H9 (cell line): Measurements from ENCODE around the gene ID4. TPM values are rescaled to one million over a fixed set of nuclear protein-coding genes. Genes with fewer than 3 reads are reported as not detected.
A peak's percentile ranks its signal among the peaks of the same experiment; 100 is the strongest.

ENCODE experiments used
- DNase-seq: peaks from one replicate; pipeline ENCODE4 v3.0.0-alpha.2; 2017
- H2AFZ ChIP-seq: one replicate; pipeline ENCODE4 v1.6.1; 2013; ENCODE audit warnings: mild to moderate bottlenecking, low read length, control low read depth, moderate library complexity
- H2AK5ac ChIP-seq: 2 replicates; pipeline ENCODE4 v1.6.1; 2013; ENCODE audit warnings: low read length, control low read depth, mixed read lengths; ENCODE audit not compliant: insufficient read length
- H2BK120ac ChIP-seq: one replicate; pipeline ENCODE4 v1.6.1; 2013; ENCODE audit warnings: low read depth, mild to moderate bottlenecking, low read length, control low read depth, inconsistent platforms; ENCODE audit not compliant: poor library complexity, severe bottlenecking
- H2BK12ac ChIP-seq: 2 replicates; pipeline ENCODE4 v1.6.1; 2013; ENCODE audit warnings: low read length, control low read depth, mixed read lengths, low read depth; ENCODE audit not compliant: insufficient read length
- H2BK15ac ChIP-seq: 2 replicates; pipeline ENCODE4 v1.6.1; 2013; ENCODE audit warnings: low read depth, low read length, control low read depth
- H2BK20ac ChIP-seq: one replicate; pipeline ENCODE4 v1.6.1; 2013; ENCODE audit warnings: low read depth, mild to moderate bottlenecking, low read length, control low read depth, inconsistent platforms; ENCODE audit not compliant: poor library complexity, severe bottlenecking
- H2BK5ac ChIP-seq: 2 replicates; pipeline ENCODE4 v1.6.1; 2013; ENCODE audit warnings: low read length, control low read depth, mixed read lengths; ENCODE audit not compliant: insufficient read length
- H3K14ac ChIP-seq: 2 replicates; pipeline ENCODE4 v1.6.1; 2013; ENCODE audit warnings: low read length, control low read depth; ENCODE audit not compliant: insufficient read depth
- H3K18ac ChIP-seq: 2 replicates; pipeline ENCODE4 v1.6.1; 2013; ENCODE audit warnings: low read depth, mild to moderate bottlenecking, mixed read lengths, low read length, control low read depth; ENCODE audit not compliant: insufficient read length
- H3K23ac ChIP-seq: 2 replicates; pipeline ENCODE4 v1.6.1; 2013; ENCODE audit warnings: low read length, control low read depth, mixed read lengths, low read depth; ENCODE audit not compliant: insufficient read length
- H3K23me2 ChIP-seq: 2 replicates; pipeline ENCODE4 v1.6.1; 2013; ENCODE audit warnings: low read depth, mild to moderate bottlenecking, mixed read lengths, low read length, control low read depth; ENCODE audit not compliant: insufficient read length, poor library complexity, severe bottlenecking
- H3K27ac ChIP-seq: 2 replicates; pipeline ENCODE4 v1.5.1; 2013; ENCODE audit warnings: low read length, control low read depth, mixed read lengths, low read depth; ENCODE audit not compliant: insufficient read length
- H3K27me3 ChIP-seq: 2 replicates; pipeline ENCODE4 v1.6.1; 2013; ENCODE audit warnings: low read length, control low read depth, inconsistent platforms; ENCODE audit not compliant: insufficient read depth
- H3K4ac ChIP-seq: 2 replicates; pipeline ENCODE4 v1.6.1; 2013; ENCODE audit warnings: low read depth, mild to moderate bottlenecking, control low read depth, inconsistent platforms, low read length, moderate library complexity
- H3K4me1 ChIP-seq: 2 replicates; pipeline ENCODE4 v1.6.1; 2013; ENCODE audit warnings: low read length, control low read depth, inconsistent platforms; ENCODE audit not compliant: insufficient read depth
- H3K4me2 ChIP-seq: 2 replicates; pipeline ENCODE4 v1.6.1; 2013; ENCODE audit warnings: low read length, control low read depth, mixed read lengths; ENCODE audit not compliant: insufficient read length, insufficient read depth
- H3K56ac ChIP-seq: 2 replicates; pipeline ENCODE4 v1.6.1; 2013; ENCODE audit warnings: low read depth, mild to moderate bottlenecking, mixed read lengths, low read length, control low read depth; ENCODE audit not compliant: insufficient read length
- H3K79me1 ChIP-seq: 2 replicates; pipeline ENCODE4 v1.6.1; 2013; ENCODE audit warnings: low read depth, mild to moderate bottlenecking, moderate library complexity, low read length, control low read depth, inconsistent platforms; ENCODE audit not compliant: insufficient read depth, poor library complexity, severe bottlenecking
- H3K79me2 ChIP-seq: 2 replicates; pipeline ENCODE4 v1.6.1; 2013; ENCODE audit warnings: low read length, control low read depth, inconsistent platforms; ENCODE audit not compliant: insufficient read depth
- H3K9ac ChIP-seq: 2 replicates; pipeline ENCODE4 v1.6.1; 2013; ENCODE audit warnings: low read length, control low read depth, mixed read lengths; ENCODE audit not compliant: insufficient read length; ENCODE audit errors: extremely low read depth
- H3K9me3 ChIP-seq: one replicate; pipeline ENCODE4 v1.6.1; 2013; ENCODE audit warnings: low read depth, low read length, inconsistent platforms; ENCODE audit not compliant: control insufficient read depth
- H3T11ph ChIP-seq: one replicate; pipeline ENCODE4 v1.6.1; 2013; ENCODE audit warnings: mild to moderate bottlenecking, low read length, control low read depth, inconsistent platforms
- H4K20me1 ChIP-seq: one replicate; pipeline ENCODE4 v1.6.1; 2013; ENCODE audit not compliant: control insufficient read depth, insufficient read length, insufficient read depth
- H4K5ac ChIP-seq: 2 replicates; pipeline ENCODE4 v1.6.1; 2013; ENCODE audit warnings: low read depth, mild to moderate bottlenecking, mixed read lengths, low read length, control low read depth; ENCODE audit not compliant: insufficient read length
- H4K8ac ChIP-seq: replicated peaks from 2 replicates; pipeline ENCODE4 v1.6.1; 2013; ENCODE audit warnings: low read length, control low read depth, mixed read lengths, low read depth; ENCODE audit not compliant: insufficient read length
- H4K91ac ChIP-seq: 2 replicates; pipeline ENCODE4 v1.6.1; 2013; ENCODE audit warnings: low read depth, mild to moderate bottlenecking, moderate library complexity, mixed read lengths, low read length, control low read depth; ENCODE audit not compliant: insufficient read length
- H3K27ac Mint-ChIP-seq, 3 experiments: 2 replicates in 2 of 3; 3 replicates in 1 of 3; pipeline ENCODE4 v1.8.0; 2020 to 2021; ENCODE audit warnings: mixed read lengths in 3 of 3, mild to moderate bottlenecking in 1 of 3, moderate library complexity in 1 of 3
- H3K27me3 Mint-ChIP-seq: 2 replicates; pipeline ENCODE4 v1.8.0; 2021; ENCODE audit warnings: low read depth, mild to moderate bottlenecking, moderate library complexity, mixed read lengths
- H3K36me3 Mint-ChIP-seq, 3 experiments: 2 replicates in 2 of 3; 3 replicates in 1 of 3; pipeline ENCODE4 v1.8.0; 2020 to 2021; ENCODE audit warnings: low read depth in 3 of 3, mixed read lengths in 3 of 3; ENCODE audit not compliant: insufficient read depth in 1 of 3
- H3K4me1 Mint-ChIP-seq, 2 experiments: 2 replicates each; pipeline ENCODE4 v1.8.0; 2020; ENCODE audit warnings: mixed read lengths in 2 of 2
- H3K4me3 Mint-ChIP-seq, 2 experiments: 2 replicates in 1 of 2; 3 replicates in 1 of 2; pipeline ENCODE4 v1.8.0; 2020 to 2021; ENCODE audit warnings: mild to moderate bottlenecking in 2 of 2, mixed read lengths in 2 of 2, moderate library complexity in 1 of 2
- H3K9me3 Mint-ChIP-seq, 2 experiments: 2 replicates in 1 of 2; 3 replicates in 1 of 2; pipeline ENCODE4 v1.8.0; 2020; ENCODE audit warnings: mild to moderate bottlenecking in 2 of 2, mixed read lengths in 2 of 2, moderate library complexity in 1 of 2
- whole genome bisulfite sequencing: extraction: QIAGEN DNeasy Blood & Tissue Kit; methylation state at CpG from one replicate; pipeline ENCODE4 v1.1.7; 2013; ENCODE audit warnings: missing lambda C conversion rate, low lambda C conversion rate, mixed read lengths; ENCODE audit not compliant: insufficient read length; ENCODE audit errors: extremely low coverage; 5-methylcytosine and 5-hydroxymethylcytosine counted together
- total RNA-seq: library from RNA; stranded (reverse); gene quantifications from 2 replicates; pipeline ENCODE4 v1.2.1, GENCODE V29; 2021
- TF ChIP-seq, protein P1 (sequence below): fragments of 200-600 bp; sonication (generic); conservative IDR thresholded peaks from 3 replicates; pipeline ENCODE4 v1.8.0; 2021; ENCODE audit warnings: antibody characterized with exemption, mild to moderate bottlenecking

Gene ID4
- total RNA-seq, 1 experiment from 2014 or later = 14.0 TPM

DNA sequence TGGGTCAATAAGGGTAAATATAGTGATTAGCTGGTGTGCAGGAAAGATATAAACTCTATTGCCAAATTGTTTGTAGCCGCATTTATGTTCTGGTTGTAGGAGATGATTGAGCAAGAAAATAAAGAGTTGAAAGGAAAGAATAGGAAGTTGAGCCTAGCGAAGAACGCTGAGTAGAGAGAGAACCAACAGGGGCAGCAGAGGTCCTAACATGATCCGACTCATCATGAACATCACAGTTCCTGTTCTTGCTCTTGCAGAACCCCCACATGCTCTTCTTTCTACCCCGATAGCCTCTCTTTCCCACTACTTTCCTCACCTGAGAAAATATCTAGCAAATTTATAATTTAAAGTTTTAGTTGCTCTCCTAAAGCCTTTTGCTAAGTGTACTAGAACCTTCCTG lies 9.9 kb upstream of the ID4 start:
- H3K56ac ChIP-seq = no peak overlapping the region
- H3K4me1 ChIP-seq = no peaks in the 10 kb centered on the region
- no peak overlapping the region for H2BK120ac ChIP-seq
- no peak overlapping the region for H2BK12ac ChIP-seq
- no peak overlapping the region for H2AK5ac ChIP-seq
- no peak overlapping the region for H2BK20ac ChIP-seq
- no peaks in the 10 kb centered on the region for H3K79me1 ChIP-seq
- no peaks in the 10 kb centered on the region for H3K23me2 ChIP-seq
- H3K9ac ChIP-seq = no peak overlapping the region
- H3K4me2 ChIP-seq = no peak overlapping the region
- H2AFZ ChIP-seq = no peak overlapping the region
- H2BK5ac ChIP-seq = no peak overlapping the region
- no peaks in the 10 kb centered on the region for H3K9me3 ChIP-seq
- no peak overlapping the region for H3T11ph ChIP-seq
- no peak overlapping the region for H4K91ac ChIP-seq
- Mint-ChIP-seq H3K9me3 (peaks cover 0 to 4% of the 10 kb centered on the region in 2 experiments; a peak in 1 of 5 replicates), H3K27me3 (no peaks in the 10 kb centered on the region), H3K36me3 (no peaks in the 10 kb centered on the region), H3K4me3 (no peak overlapping the region), H3K4me1 (peaks cover 3 to 4% of the 10 kb centered on the region in 2 experiments; a peak in 1 of 4 replicates), H3K27ac (no peak overlapping the region)
- no peak for DNase-seq
- H2BK15ac ChIP-seq = no peak overlapping the region
- no peak overlapping the region for H4K8ac ChIP-seq
- H3K79me2 ChIP-seq = no peaks in the 10 kb centered on the region
- H3K18ac ChIP-seq = no peak overlapping the region
- no CpG with 5 or more reads among the region's 5 CpGs for WGBS
- no peak overlapping the region for H3K4ac ChIP-seq
- no peaks in the 10 kb centered on the region for H4K20me1 ChIP-seq
- H4K5ac ChIP-seq = no peak overlapping the region
- TF ChIP-seq, protein P1, sequence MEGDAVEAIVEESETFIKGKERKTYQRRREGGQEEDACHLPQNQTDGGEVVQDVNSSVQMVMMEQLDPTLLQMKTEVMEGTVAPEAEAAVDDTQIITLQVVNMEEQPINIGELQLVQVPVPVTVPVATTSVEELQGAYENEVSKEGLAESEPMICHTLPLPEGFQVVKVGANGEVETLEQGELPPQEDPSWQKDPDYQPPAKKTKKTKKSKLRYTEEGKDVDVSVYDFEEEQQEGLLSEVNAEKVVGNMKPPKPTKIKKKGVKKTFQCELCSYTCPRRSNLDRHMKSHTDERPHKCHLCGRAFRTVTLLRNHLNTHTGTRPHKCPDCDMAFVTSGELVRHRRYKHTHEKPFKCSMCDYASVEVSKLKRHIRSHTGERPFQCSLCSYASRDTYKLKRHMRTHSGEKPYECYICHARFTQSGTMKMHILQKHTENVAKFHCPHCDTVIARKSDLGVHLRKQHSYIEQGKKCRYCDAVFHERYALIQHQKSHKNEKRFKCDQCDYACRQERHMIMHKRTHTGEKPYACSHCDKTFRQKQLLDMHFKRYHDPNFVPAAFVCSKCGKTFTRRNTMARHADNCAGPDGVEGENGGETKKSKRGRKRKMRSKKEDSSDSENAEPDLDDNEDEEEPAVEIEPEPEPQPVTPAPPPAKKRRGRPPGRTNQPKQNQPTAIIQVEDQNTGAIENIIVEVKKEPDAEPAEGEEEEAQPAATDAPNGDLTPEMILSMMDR = peak; percentile 33; the same call in 2 of the 3 replicates
- H3K14ac ChIP-seq = no peak overlapping the region
- H3K27ac ChIP-seq = no peak overlapping the region
- no peak overlapping the region for H3K23ac ChIP-seq
- no peaks in the 10 kb centered on the region for H3K27me3 ChIP-seq
